ENCODE measurements around the gene SLC36A1. TPM values are rescaled to one million over a fixed set of nuclear protein-coding genes. Genes with fewer than 3 reads are reported as not detected.

The SLC36A1 gene
- polyA plus RNA-seq, 2 donors = 2.2 to 2.4 TPM

DNA sequence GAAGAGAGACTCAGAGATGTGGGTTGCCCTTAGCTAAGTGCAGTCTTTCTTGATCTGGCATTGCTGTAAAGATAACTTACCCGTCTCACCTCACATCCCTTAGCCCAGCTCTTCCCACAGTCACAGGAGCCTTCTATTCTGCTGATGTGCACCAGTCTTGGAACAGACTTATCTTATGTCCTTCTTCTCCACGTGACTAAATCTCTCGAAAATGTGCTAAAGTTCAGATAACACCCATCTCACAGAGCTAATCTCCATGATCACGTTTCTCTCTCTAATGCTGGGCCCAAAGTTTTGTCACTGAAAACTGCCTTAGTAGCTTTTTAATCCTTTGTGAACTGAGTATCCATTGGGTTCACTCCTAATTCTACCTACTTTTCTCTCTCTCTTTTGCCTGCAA lies 16.7 kb downstream of the SLC36A1 start:
- H3K9me3 ChIP-seq (ENCODE audit: control insufficient read depth in 2 of 2, insufficient read depth in 1 of 2, low read depth in 1 of 2, low read length in 1 of 2) = no peaks in the 10 kb centered on the region
- no peak overlapping the region for H3K4me3 ChIP-seq (ENCODE audit: low read depth in 1 of 2, low read length in 2 of 2)
- WGBS, 2 donors = 83 to 88% methylated on average over 4 of the region's 4 CpGs
- H3K36me3 ChIP-seq (ENCODE audit: control insufficient read depth in 2 of 2, insufficient read depth in 2 of 2, low read length in 1 of 2) = peaks cover 10 to 14% of the 10 kb centered on the region in 2 donors
- no peak overlapping the region for H3K27ac ChIP-seq (ENCODE audit: low read depth in 2 of 2, low read length in 1 of 2)
- H3K4me1 ChIP-seq (ENCODE audit: control insufficient read depth in 2 of 2, insufficient read depth in 2 of 2, low read length in 1 of 2) = no peaks in the 10 kb centered on the region
- H3K27me3 ChIP-seq (ENCODE audit: control insufficient read depth in 1 of 2, insufficient read depth in 2 of 2, low read length in 2 of 2) = no peaks in the 10 kb centered on the region

DNA sequence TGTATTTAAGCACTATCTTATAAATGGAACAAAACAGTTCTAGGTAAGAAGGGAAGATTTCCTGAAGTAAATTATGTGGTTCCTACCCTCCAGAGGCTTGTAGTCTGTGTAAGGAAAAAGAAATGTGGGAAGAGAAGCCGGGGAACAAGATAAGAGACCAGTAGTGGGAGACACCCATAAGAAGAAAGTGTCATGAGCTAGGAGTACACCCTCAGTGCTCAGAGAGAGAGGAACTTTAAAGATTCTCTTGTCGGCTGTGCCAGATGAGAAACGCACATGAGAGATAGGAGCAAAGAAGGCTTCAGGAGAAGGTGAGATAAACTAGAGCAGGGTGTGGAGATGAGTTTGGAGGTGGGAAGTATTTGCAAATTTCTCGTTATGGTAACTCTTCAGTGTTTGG lies 18.1 kb downstream of the SLC36A1 start:
- H3K27me3 ChIP-seq (ENCODE audit: control insufficient read depth in 1 of 2, insufficient read depth in 2 of 2, low read length in 2 of 2) = no peaks in the 10 kb centered on the region
- peaks cover 8 to 14% of the 10 kb centered on the region in 2 donors for H3K36me3 ChIP-seq (ENCODE audit: control insufficient read depth in 2 of 2, insufficient read depth in 2 of 2, low read length in 1 of 2)
- H3K4me3 ChIP-seq (ENCODE audit: low read depth in 1 of 2, low read length in 2 of 2) = no peak overlapping the region
- no peaks in the 10 kb centered on the region for H3K9me3 ChIP-seq (ENCODE audit: control insufficient read depth in 2 of 2, insufficient read depth in 1 of 2, low read depth in 1 of 2, low read length in 1 of 2)
- no peak overlapping the region for H3K27ac ChIP-seq (ENCODE audit: low read depth in 2 of 2, low read length in 1 of 2)
- WGBS, 2 donors = 91 to 92% methylated on average over 4 of the region's 4 CpGs
- no peaks in the 10 kb centered on the region for H3K4me1 ChIP-seq (ENCODE audit: control insufficient read depth in 2 of 2, insufficient read depth in 2 of 2, low read length in 1 of 2)

DNA sequence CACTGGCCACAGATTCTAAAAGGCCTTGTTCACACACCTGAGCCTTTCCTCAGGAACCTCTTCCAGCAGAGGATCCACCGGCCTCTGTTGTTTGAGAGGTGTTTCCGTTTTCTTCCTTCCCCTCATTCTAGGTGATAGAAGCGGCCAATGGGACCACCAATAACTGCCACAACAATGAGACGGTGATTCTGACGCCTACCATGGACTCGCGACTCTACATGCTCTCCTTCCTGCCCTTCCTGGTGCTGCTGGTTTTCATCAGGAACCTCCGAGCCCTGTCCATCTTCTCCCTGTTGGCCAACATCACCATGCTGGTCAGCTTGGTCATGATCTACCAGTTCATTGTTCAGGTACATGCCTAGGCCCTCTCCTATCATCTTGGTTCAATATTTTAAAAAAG lies 20.2 kb downstream of the SLC36A1 start:
- WGBS, 2 donors = 95 to 98% methylated on average over 8 of the region's 8 CpGs
- Histone ChIP-seq H3K27me3 (ENCODE audit: control insufficient read depth in 1 of 2, insufficient read depth in 2 of 2, low read length in 2 of 2) (no peaks in the 10 kb centered on the region), H3K9me3 (ENCODE audit: control insufficient read depth in 2 of 2, insufficient read depth in 1 of 2, low read depth in 1 of 2, low read length in 1 of 2) (no peaks in the 10 kb centered on the region), H3K36me3 (ENCODE audit: control insufficient read depth in 2 of 2, insufficient read depth in 2 of 2, low read length in 1 of 2) (peaks cover 12 to 14% of the 10 kb centered on the region in 2 donors), H3K4me1 (ENCODE audit: control insufficient read depth in 2 of 2, insufficient read depth in 2 of 2, low read length in 1 of 2) (no peaks in the 10 kb centered on the region), H3K4me3 (ENCODE audit: low read depth in 1 of 2, low read length in 2 of 2) (no peak overlapping the region), H3K27ac (ENCODE audit: low read depth in 2 of 2, low read length in 1 of 2) (no peak overlapping the region)

DNA sequence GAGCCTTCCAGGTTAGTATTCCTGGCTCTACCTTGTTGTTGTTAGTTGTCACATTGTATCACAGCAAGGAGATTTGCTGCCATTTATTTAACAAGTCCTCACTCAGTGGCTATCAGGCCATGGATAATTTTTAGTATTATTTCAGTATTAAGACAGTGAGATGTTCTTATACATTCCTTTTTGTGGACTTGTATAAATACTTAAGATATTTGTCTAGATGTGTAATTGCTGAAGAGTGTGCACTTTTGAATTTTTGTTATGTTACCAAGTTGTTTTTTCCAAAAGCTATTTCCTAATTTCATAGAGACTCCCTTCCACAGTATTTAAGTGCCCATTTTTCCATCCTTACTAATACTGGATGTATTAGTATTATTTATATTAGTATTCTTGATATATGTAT lies 22.0 kb downstream of the SLC36A1 start:
- Histone ChIP-seq H3K27me3 (ENCODE audit: control insufficient read depth in 1 of 2, insufficient read depth in 2 of 2, low read length in 2 of 2) (no peaks in the 10 kb centered on the region), H3K27ac (ENCODE audit: low read depth in 2 of 2, low read length in 1 of 2) (no peak overlapping the region), H3K4me1 (ENCODE audit: control insufficient read depth in 2 of 2, insufficient read depth in 2 of 2, low read length in 1 of 2) (no peaks in the 10 kb centered on the region), H3K9me3 (ENCODE audit: control insufficient read depth in 2 of 2, insufficient read depth in 1 of 2, low read depth in 1 of 2, low read length in 1 of 2) (no peaks in the 10 kb centered on the region), H3K4me3 (ENCODE audit: low read depth in 1 of 2, low read length in 2 of 2) (no peak overlapping the region), H3K36me3 (ENCODE audit: control insufficient read depth in 2 of 2, insufficient read depth in 2 of 2, low read length in 1 of 2) (peaks cover 14 to 16% of the 10 kb centered on the region in 2 donors)

DNA sequence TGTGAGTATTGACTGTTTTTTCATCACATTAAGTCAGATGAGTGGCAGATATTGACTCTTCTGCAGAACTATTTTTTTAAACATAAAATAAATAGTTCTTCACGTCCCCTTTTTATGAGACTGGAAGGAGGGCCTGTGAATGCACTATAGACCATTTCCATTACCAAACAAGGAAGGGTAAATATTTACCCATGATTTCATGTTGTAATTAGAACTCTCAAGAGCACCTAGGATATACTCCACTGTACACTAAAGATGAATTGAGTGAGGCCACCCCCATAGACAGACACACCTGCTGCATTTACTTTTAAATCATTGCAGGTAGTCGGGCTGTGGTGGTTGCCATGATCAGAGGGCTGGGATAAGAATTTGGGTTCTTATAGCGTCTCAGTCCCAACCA lies 22.6 kb downstream of the SLC36A1 start:
- Histone ChIP-seq H3K4me3 (ENCODE audit: low read depth in 1 of 2, low read length in 2 of 2) (no peak overlapping the region), H3K9me3 (ENCODE audit: control insufficient read depth in 2 of 2, insufficient read depth in 1 of 2, low read depth in 1 of 2, low read length in 1 of 2) (no peaks in the 10 kb centered on the region), H3K27me3 (ENCODE audit: control insufficient read depth in 1 of 2, insufficient read depth in 2 of 2, low read length in 2 of 2) (no peaks in the 10 kb centered on the region), H3K36me3 (ENCODE audit: control insufficient read depth in 2 of 2, insufficient read depth in 2 of 2, low read length in 1 of 2) (peaks cover 12 to 15% of the 10 kb centered on the region in 2 donors), H3K4me1 (ENCODE audit: control insufficient read depth in 2 of 2, insufficient read depth in 2 of 2, low read length in 1 of 2) (no peaks in the 10 kb centered on the region), H3K27ac (ENCODE audit: low read depth in 2 of 2, low read length in 1 of 2) (no peak overlapping the region)
- 80 to 89% methylated on average over 3 of the region's 3 CpGs for WGBS, 2 donors

DNA sequence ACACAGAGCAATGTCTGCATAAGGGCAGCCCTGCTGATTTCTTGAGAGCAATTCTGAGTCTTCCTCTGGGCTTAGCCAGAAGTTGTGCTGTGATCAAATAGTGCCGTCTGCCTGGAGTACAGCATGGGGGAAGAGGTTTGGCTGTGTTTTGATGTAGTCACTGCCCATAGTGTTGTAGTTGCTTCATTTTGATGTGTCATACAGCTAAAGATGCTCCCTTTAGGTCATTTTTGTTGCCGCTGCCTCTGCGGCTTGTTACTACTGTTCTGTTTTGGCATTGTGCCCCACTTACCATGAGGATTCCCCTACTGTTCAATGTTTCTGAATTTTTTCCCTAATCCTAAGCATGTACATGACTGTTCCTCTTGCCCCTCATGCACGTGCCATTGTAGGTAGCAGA lies 23.0 kb downstream of the SLC36A1 start:
- H3K27ac ChIP-seq (ENCODE audit: low read depth in 2 of 2, low read length in 1 of 2) = no peak overlapping the region
- peaks cover 8 to 14% of the 10 kb centered on the region in 2 donors for H3K36me3 ChIP-seq (ENCODE audit: control insufficient read depth in 2 of 2, insufficient read depth in 2 of 2, low read length in 1 of 2)
- no peak overlapping the region for H3K4me3 ChIP-seq (ENCODE audit: low read depth in 1 of 2, low read length in 2 of 2)
- H3K27me3 ChIP-seq (ENCODE audit: control insufficient read depth in 1 of 2, insufficient read depth in 2 of 2, low read length in 2 of 2) = no peaks in the 10 kb centered on the region
- H3K4me1 ChIP-seq (ENCODE audit: control insufficient read depth in 2 of 2, insufficient read depth in 2 of 2, low read length in 1 of 2) = no peaks in the 10 kb centered on the region
- 88 to 93% methylated on average over 4 of the region's 4 CpGs for WGBS, 2 donors
- H3K9me3 ChIP-seq (ENCODE audit: control insufficient read depth in 2 of 2, insufficient read depth in 1 of 2, low read depth in 1 of 2, low read length in 1 of 2) = no peaks in the 10 kb centered on the region

DNA sequence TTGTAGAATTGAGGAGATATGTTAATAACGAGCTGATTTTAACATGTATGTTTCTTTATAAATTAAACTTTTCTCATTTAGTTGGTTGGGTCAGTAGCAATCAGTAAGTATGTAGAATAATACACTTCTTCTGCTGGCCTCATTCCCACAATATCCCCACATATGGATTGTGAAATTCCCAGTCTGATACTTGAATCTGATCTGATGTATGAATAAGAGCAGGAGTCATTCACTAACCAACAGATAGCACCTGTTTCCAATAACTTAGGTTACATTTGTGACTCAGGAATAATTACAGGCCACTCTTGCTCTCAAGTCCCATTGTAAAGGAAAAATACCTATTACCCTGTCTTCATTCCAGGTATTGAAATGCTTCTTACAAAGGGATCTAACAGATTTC lies 23.9 kb downstream of the SLC36A1 start:
- H3K36me3 ChIP-seq (ENCODE audit: control insufficient read depth in 2 of 2, insufficient read depth in 2 of 2, low read length in 1 of 2) = peaks cover 6 to 14% of the 10 kb centered on the region in 2 donors
- H3K4me1 ChIP-seq (ENCODE audit: control insufficient read depth in 2 of 2, insufficient read depth in 2 of 2, low read length in 1 of 2) = no peaks in the 10 kb centered on the region
- 87 to 97% methylated on average over 1 of the region's 1 CpG for WGBS, 2 donors
- H3K4me3 ChIP-seq (ENCODE audit: low read depth in 1 of 2, low read length in 2 of 2) = no peak overlapping the region
- no peak overlapping the region for H3K27ac ChIP-seq (ENCODE audit: low read depth in 2 of 2, low read length in 1 of 2)
- no peaks in the 10 kb centered on the region for H3K9me3 ChIP-seq (ENCODE audit: control insufficient read depth in 2 of 2, insufficient read depth in 1 of 2, low read depth in 1 of 2, low read length in 1 of 2)
- H3K27me3 ChIP-seq (ENCODE audit: control insufficient read depth in 1 of 2, insufficient read depth in 2 of 2, low read length in 2 of 2) = no peaks in the 10 kb centered on the region

DNA sequence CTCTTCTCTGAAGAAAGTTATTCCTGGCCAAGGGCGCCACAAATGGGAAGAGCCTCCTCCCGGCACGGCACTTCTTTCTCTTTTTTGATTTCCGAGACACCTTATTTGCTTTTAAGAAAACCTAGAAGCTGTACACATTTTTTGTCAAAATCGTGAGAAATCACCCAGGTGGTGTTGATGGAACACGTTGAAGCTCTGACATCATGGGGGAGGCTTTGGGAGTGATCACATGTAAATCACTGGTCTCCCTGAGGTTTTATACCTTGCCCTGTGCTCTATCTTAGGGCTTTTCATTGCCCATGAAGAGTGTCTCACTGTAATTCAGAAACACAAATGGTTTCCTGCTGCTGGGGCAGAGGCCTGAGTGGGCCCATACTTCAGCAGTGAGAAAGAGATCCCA lies 27.4 kb downstream of the SLC36A1 start:
- no peaks in the 10 kb centered on the region for H3K9me3 ChIP-seq (ENCODE audit: control insufficient read depth in 2 of 2, insufficient read depth in 1 of 2, low read depth in 1 of 2, low read length in 1 of 2)
- no peaks in the 10 kb centered on the region for H3K27me3 ChIP-seq (ENCODE audit: control insufficient read depth in 1 of 2, insufficient read depth in 2 of 2, low read length in 2 of 2)
- H3K4me3 ChIP-seq (ENCODE audit: low read depth in 1 of 2, low read length in 2 of 2) = no peak overlapping the region
- no peak overlapping the region for H3K27ac ChIP-seq (ENCODE audit: low read depth in 2 of 2, low read length in 1 of 2)
- 77 to 87% methylated on average over 6 of the region's 6 CpGs for WGBS, 2 donors
- H3K4me1 ChIP-seq (ENCODE audit: control insufficient read depth in 2 of 2, insufficient read depth in 2 of 2, low read length in 1 of 2) = no peaks in the 10 kb centered on the region
- H3K36me3 ChIP-seq (ENCODE audit: control insufficient read depth in 2 of 2, insufficient read depth in 2 of 2, low read length in 1 of 2) = peaks cover 14 to 17% of the 10 kb centered on the region in 2 donors

DNA sequence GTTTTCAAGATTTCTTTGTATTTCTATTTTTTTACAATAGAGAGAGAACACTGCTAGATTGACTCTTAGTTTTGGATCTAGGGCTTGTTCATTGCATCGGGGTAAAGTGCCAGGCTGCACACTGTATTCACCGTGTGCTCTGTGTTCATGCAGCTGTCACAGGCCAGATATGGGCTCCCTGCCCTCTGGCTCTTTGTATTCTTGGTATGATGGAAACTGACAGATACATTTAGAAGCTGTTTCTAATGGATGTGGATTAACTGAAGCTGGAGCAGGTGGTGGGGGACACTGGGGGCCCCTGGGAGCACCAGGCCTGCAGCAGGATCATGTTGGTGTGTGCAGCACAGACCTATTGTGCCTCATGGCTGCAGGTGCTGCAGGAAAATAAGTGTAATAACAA lies 28.0 kb downstream of the SLC36A1 start:
- 76 to 77% methylated on average over 2 of the region's 2 CpGs for WGBS, 2 donors

DNA sequence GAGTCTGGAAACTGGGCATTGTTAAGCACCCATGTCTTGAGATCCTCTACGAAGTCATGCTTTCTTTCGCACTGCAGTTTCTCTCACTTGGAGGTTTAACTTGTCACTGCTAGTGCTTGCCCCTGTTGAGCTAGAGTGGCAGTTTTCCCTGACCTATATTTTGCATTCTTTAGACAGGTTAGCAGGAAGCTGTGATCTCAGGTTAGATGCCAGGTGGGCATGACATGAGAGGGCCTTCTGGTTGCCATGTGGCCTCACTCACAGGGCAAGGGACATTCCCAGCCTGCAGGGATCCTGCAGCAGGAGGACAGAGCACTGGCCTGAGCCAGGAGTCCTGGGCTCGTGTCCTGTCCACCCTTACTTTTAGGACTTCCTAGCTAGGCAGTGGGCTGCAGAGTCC lies 28.6 kb downstream of the SLC36A1 start:
- Histone ChIP-seq H3K27ac (ENCODE audit: low read depth in 2 of 2, low read length in 1 of 2) (no peak overlapping the region), H3K27me3 (ENCODE audit: control insufficient read depth in 1 of 2, insufficient read depth in 2 of 2, low read length in 2 of 2) (no peaks in the 10 kb centered on the region), H3K4me3 (ENCODE audit: low read depth in 1 of 2, low read length in 2 of 2) (no peak overlapping the region), H3K36me3 (ENCODE audit: control insufficient read depth in 2 of 2, insufficient read depth in 2 of 2, low read length in 1 of 2) (peaks cover 14 to 17% of the 10 kb centered on the region in 2 donors), H3K9me3 (ENCODE audit: control insufficient read depth in 2 of 2, insufficient read depth in 1 of 2, low read depth in 1 of 2, low read length in 1 of 2) (no peaks in the 10 kb centered on the region), H3K4me1 (ENCODE audit: control insufficient read depth in 2 of 2, insufficient read depth in 2 of 2, low read length in 1 of 2) (no peaks in the 10 kb centered on the region)
- WGBS, 2 donors = 83 to 95% methylated on average over 3 of the region's 3 CpGs

More for the DNA sequence above, 28.0 kb downstream of the SLC36A1 start:
- H3K9me3 ChIP-seq (ENCODE audit: control insufficient read depth in 2 of 2, insufficient read depth in 1 of 2, low read depth in 1 of 2, low read length in 1 of 2) = no peaks in the 10 kb centered on the region
- H3K27ac ChIP-seq (ENCODE audit: low read depth in 2 of 2, low read length in 1 of 2) = no peak overlapping the region
- H3K36me3 ChIP-seq (ENCODE audit: control insufficient read depth in 2 of 2, insufficient read depth in 2 of 2, low read length in 1 of 2) = peaks cover 14 to 17% of the 10 kb centered on the region in 2 donors
- H3K4me3 ChIP-seq (ENCODE audit: low read depth in 1 of 2, low read length in 2 of 2) = no peak overlapping the region
- no peaks in the 10 kb centered on the region for H3K27me3 ChIP-seq (ENCODE audit: control insufficient read depth in 1 of 2, insufficient read depth in 2 of 2, low read length in 2 of 2)
- no peaks in the 10 kb centered on the region for H3K4me1 ChIP-seq (ENCODE audit: control insufficient read depth in 2 of 2, insufficient read depth in 2 of 2, low read length in 1 of 2)

Data from esophagus (tissue), 2 donors.